ENCODE data around the gene KCNT1. TPM values are rescaled to one million over a fixed set of nuclear protein-coding genes. Genes with fewer than 3 reads are reported as not detected.

KCNT1 gene
- total and polyA plus RNA-seq, 2 donors (not counting 3 experiments of a cell fraction or from before 2014, with no cell fraction given): not detected

DNA sequence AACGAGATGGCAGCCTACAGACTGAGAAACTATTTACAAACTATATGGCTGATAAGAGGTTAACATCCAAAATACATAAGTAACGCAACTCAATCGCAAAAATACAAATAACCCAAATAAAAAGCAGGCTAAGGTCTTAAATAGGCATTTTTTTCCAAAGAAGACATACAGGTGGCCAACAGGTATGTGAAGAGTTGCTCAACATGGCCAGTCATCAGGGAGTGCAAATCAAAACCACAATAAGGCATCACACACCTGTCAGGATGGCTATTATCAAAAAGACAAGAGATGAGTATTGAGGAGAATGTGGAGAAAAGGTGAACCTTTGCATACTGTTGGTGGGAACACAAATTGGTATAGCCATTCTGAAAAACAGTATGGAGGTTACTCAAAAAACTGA is 131.9 kb downstream of the KCNT1 start:
- Histone ChIP-seq H3K27me3 (ENCODE audit: control insufficient read depth in 2 of 2, insufficient read depth in 2 of 2, low read length in 2 of 2) (no peaks in the 10 kb centered on the region), H3K9me3 (replicated peaks; ENCODE audit: control insufficient read depth, insufficient read depth, low read length) (no peaks in the 10 kb centered on the region), H3K9me1 (replicated peaks; ENCODE audit: control insufficient read depth, extremely low read depth, insufficient read depth, low read length) (no peaks in the 10 kb centered on the region), H3K79me2 (ENCODE audit: control insufficient read depth, insufficient read depth, low read length) (peaks cover 50% of the 10 kb centered on the region), H3K4me2 (ENCODE audit: insufficient read depth, low read length) (no peak overlapping the region), H3K4me1 (ENCODE audit: control insufficient read depth, extremely low read depth, insufficient read depth, low read length) (no peaks in the 10 kb centered on the region), H3K9ac (replicated peaks; ENCODE audit: extremely low read depth, insufficient read depth, low read length) (no peak overlapping the region), H3K36me3 (ENCODE audit: control insufficient read depth in 2 of 2, extremely low read depth in 1 of 2, insufficient read depth in 2 of 2, low read length in 2 of 2) (no peaks in the 10 kb centered on the region), H4K20me1 (replicated peaks; ENCODE audit: control insufficient read depth, extremely low read depth, insufficient read depth, low read length) (peaks cover 2% of the 10 kb centered on the region), H2AFZ (ENCODE audit: low read depth, low read length) (no peak overlapping the region), H3K27ac (ENCODE audit: insufficient read depth, low read depth, low read length) (no peak overlapping the region), H3K4me3 (replicated peaks in 1 of 3; ENCODE audit: insufficient read depth in 1 of 3, low read depth in 1 of 3, low read length in 3 of 3) (no peak overlapping the region)
- intact Hi-C loops (cut with micrococcal nuclease) (no loop called here), dilution Hi-C loops (cut with MboI; ENCODE audit: extremely low pct_ligation_motif_present, low sequenced_read_pairs) (no loop called here)
- DNase-seq (ENCODE audit: low read depth, low spot score): no peak
- TF ChIP-seq MAX (IDR thresholded peaks at IDR 0.05; ENCODE audit: insufficient read depth, insufficient read length): no peak
- no peak for TF ChIP-seq FOS (IDR thresholded peaks at IDR 0.05; ENCODE audit: borderline replicate concordance, insufficient read depth, low read length)
- no peak for TF ChIP-seq CTCF (IDR thresholded peaks at IDR 0.05; ENCODE audit: extremely low read depth in 1 of 2, insufficient read depth in 1 of 2, low read depth in 1 of 2, low read length in 2 of 2)
- no peak for TF ChIP-seq POLR2AphosphoS5 (IDR thresholded peaks at IDR 0.05; ENCODE audit: insufficient read depth, low read depth, low read length)
- TF ChIP-seq GATA2 (IDR thresholded peaks at IDR 0.05; ENCODE audit: insufficient read depth, insufficient read length, low read depth, low read length): no peak
- TF ChIP-seq JUN (IDR thresholded peaks at IDR 0.05; ENCODE audit: borderline replicate concordance, insufficient read depth, insufficient read length, low read depth): no peak
- TF ChIP-seq EZH2 (IDR thresholded peaks at IDR 0.05; ENCODE audit: borderline replicate concordance, low read depth, low read length, severe bottlenecking): no peak
- TF ChIP-seq POLR2A (IDR thresholded peaks at IDR 0.05; ENCODE audit: low read depth, low read length): no peak
- no peak for TF ChIP-seq MYC (IDR thresholded peaks at IDR 0.05; ENCODE audit: low read depth, low read length)
- no TSS peak for BruUV-seq (replicated peaks)
- no peak for FAIRE-seq
- POLR2A ChIA-PET: no interaction called here
- CTCF ChIA-PET: no interaction called here
